Kidney epithelial cell (primary cell): Measurements from ENCODE around the gene GPM6B. TPM values are rescaled to one million over a fixed set of nuclear protein-coding genes. Genes with fewer than 3 reads are reported as not detected.

Experiments
- DNase-seq: peaks from one replicate; pipeline ENCODE4 v3.0.0-alpha.2; 2010; ENCODE audit warnings: low read depth
- H3K27me3 ChIP-seq: 2 replicates; pipeline ENCODE4 v1.6.0; 2011; ENCODE audit warnings: low read length; ENCODE audit not compliant: control insufficient read depth, insufficient read depth
- H3K36me3 ChIP-seq: 2 replicates; pipeline ENCODE4 v1.5.1; 2011; ENCODE audit warnings: low read length; ENCODE audit not compliant: control insufficient read depth, insufficient read depth
- H3K4me3 ChIP-seq: 2 replicates; pipeline ENCODE4 v1.5.1; 2011; ENCODE audit warnings: low read depth, mild to moderate bottlenecking, control low read depth, low read length
- total RNA-seq: library from RNA; depleted of rRNA; stranded (reverse); fragments of >200 nt; gene quantifications from 2 replicates; pipeline ENCODE4 v1.2.3, GENCODE V29; 2015
- TF ChIP-seq, protein P1 (sequence below): IDR thresholded peaks from 2 replicates; pipeline ENCODE4 v1.5.1; 2011; ENCODE audit warnings: mild to moderate bottlenecking, moderate library complexity, low read length, control low read depth, inconsistent platforms; ENCODE audit not compliant: insufficient read depth, poor library complexity, severe bottlenecking

The GPM6B gene
- total RNA-seq, 1 donor from 2014 or later, result 4.3 TPM

GRCh38 chrX:13721819-13722519, 94.9 kb downstream of the GPM6B start:
- Histone ChIP-seq H3K36me3 (no peaks in the 10 kb centered on the region), H3K4me3 (no peak overlapping the region), H3K27me3 (no peaks in the 10 kb centered on the region)
- TF ChIP-seq, protein P1, sequence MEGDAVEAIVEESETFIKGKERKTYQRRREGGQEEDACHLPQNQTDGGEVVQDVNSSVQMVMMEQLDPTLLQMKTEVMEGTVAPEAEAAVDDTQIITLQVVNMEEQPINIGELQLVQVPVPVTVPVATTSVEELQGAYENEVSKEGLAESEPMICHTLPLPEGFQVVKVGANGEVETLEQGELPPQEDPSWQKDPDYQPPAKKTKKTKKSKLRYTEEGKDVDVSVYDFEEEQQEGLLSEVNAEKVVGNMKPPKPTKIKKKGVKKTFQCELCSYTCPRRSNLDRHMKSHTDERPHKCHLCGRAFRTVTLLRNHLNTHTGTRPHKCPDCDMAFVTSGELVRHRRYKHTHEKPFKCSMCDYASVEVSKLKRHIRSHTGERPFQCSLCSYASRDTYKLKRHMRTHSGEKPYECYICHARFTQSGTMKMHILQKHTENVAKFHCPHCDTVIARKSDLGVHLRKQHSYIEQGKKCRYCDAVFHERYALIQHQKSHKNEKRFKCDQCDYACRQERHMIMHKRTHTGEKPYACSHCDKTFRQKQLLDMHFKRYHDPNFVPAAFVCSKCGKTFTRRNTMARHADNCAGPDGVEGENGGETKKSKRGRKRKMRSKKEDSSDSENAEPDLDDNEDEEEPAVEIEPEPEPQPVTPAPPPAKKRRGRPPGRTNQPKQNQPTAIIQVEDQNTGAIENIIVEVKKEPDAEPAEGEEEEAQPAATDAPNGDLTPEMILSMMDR, result no peak
- no peak for DNase-seq

DNA sequence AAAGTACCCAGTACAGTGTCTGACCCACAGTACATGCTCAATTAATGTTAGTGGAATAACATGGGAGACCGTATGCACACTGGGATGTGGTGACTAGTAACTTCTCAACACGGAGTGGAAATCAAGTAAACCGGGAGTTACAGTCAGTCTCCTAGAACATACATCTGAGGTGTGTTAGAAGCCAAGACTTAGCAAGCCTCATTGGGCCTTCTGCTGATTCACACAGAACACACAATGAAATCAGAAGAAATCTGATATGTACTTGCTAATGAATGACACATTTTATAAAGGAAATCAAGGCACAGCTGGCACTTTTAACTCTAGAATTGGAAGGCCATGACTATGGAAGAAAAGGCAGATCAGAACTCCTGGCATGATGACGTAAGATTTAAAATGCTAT, 95.5 kb downstream of the GPM6B start:
- Histone ChIP-seq H3K27me3 (no peaks in the 10 kb centered on the region), H3K4me3 (no peak overlapping the region), H3K36me3 (no peaks in the 10 kb centered on the region)
- TF ChIP-seq, protein P1, result no peak
- no peak for DNase-seq

Other genes starting within 250 kb of the GPM6B start
- 1.4 and 2.3 TPM in 2 replicates for gene EGFL6, start 247.5 kb downstream of the GPM6B start, total RNA-seq
- 3.3 and 4.1 TPM in 2 replicates for gene TCEANC, start 164.0 kb downstream of the GPM6B start, total RNA-seq
- 30.5 and 39.0 TPM in 2 replicates for gene RAB9A, start 128.0 kb downstream of the GPM6B start, total RNA-seq
- gene TRAPPC2, start 82.5 kb downstream of the GPM6B start, total RNA-seq, result 19.7 and 20.1 TPM in 2 replicates
- gene OFD1, start 82.3 kb downstream of the GPM6B start, total RNA-seq, result 15.7 and 16.1 TPM in 2 replicates
- gene GEMIN8, start 212.8 kb upstream of the GPM6B start, total RNA-seq, result 14.4 and 19.1 TPM in 2 replicates